Measurements from ENCODE around the gene C14orf180. TPM values are rescaled to one million over a fixed set of nuclear protein-coding genes. Genes with fewer than 3 reads are reported as not detected.

The C14orf180 gene
- total and polyA plus RNA-seq, 4 experiments from 2014 or later, result not detected

GRCh38 chr14:104589338-104590195, 10.0 kb downstream of the C14orf180 start:
- Histone ChIP-seq H3K4me3 (ENCODE audit: low read length in 2 of 2) (no peak overlapping the region), H3K27me3 (ENCODE audit: insufficient read depth, low read length) (no peaks in the 10 kb centered on the region), H3K9me3 (ENCODE audit: control insufficient read depth in 1 of 2, low read length in 2 of 2) (no peaks in the 10 kb centered on the region), H3K4me1 (ENCODE audit: insufficient read depth, low read length) (no peaks in the 10 kb centered on the region), H3K36me3 (ENCODE audit: insufficient read depth, low read length) (no peaks in the 10 kb centered on the region), H3K27ac (ENCODE audit: low read depth, low read length) (no peak overlapping the region)
- no peak overlapping the region for H3K4me3 Mint-ChIP-seq
- POLR2A ChIA-PET (ENCODE audit: partially characterized antibody), result no interaction called here
- no peak overlapping the region for H3K27ac Mint-ChIP-seq
- intact Hi-C loops (cut with micrococcal nuclease), result no loop called here
- no peak for DNase-seq
- peaks cover 0 to 4% (median 0%) of the 10 kb centered on the region in 4 donors for H3K4me1 Mint-ChIP-seq
- CTCF ChIA-PET (ENCODE audit: partially characterized antibody), result no interaction called here
- H3K27me3 Mint-ChIP-seq, result peaks cover 7 to 13% of the 10 kb centered on the region in 2 donors
- H3K9me3 Mint-ChIP-seq, result no peaks in the 10 kb centered on the region
- no peaks in the 10 kb centered on the region for H3K36me3 Mint-ChIP-seq

DNA sequence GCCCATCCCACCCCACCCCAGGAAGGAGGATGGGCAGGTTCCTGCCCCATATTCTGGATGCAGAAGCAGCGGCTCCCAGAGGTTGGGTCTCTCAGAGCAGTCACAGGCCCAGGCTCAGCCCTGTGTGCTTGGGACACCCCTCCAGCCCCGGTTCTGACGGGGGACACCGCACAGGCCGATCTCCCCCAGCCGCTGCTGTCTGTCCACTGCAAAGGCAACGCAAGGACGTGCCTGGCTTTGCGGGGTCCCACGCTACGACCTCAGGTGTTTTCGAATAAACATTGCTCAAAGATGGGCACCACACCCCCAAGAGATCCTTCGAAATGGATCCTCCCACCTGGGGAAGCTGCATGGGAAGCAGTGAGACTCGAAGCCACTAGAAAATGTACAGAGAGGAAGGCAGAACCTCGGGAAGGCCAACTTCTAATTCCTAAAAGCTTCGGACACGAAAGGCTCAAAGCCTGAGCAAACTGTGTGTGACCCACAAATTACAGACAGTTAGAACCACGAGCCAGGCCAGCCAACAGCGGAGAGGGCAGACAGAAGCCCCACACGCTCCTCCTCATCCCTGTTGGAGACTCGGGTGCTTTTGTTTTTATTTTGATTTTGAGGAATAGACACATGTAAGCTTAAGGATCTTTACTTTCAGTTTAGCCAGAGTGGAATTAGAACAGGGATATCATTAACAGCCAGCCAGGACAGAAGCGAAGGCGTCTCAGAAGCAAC, 10.8 kb downstream of the C14orf180 start:
- H3K27me3 ChIP-seq (ENCODE audit: insufficient read depth, low read length), result no peaks in the 10 kb centered on the region
- DNase-seq, result no peak
- Mint-ChIP-seq H3K4me3 (no peak overlapping the region), H3K4me1 (peaks cover 0 to 4% (median 0%) of the 10 kb centered on the region in 4 donors), H3K9me3 (no peaks in the 10 kb centered on the region), H3K27me3 (peaks cover 7 to 13% of the 10 kb centered on the region in 2 donors), H3K27ac (no peak overlapping the region), H3K36me3 (no peaks in the 10 kb centered on the region)
- H3K9me3 ChIP-seq (ENCODE audit: control insufficient read depth in 1 of 2, low read length in 2 of 2), result no peaks in the 10 kb centered on the region
- H3K27ac ChIP-seq (ENCODE audit: low read depth, low read length), result no peak overlapping the region
- no peaks in the 10 kb centered on the region for H3K36me3 ChIP-seq (ENCODE audit: insufficient read depth, low read length)
- intact Hi-C loops (cut with micrococcal nuclease), result no loop called here
- POLR2A ChIA-PET (ENCODE audit: partially characterized antibody), result no interaction called here
- no peaks in the 10 kb centered on the region for H3K4me1 ChIP-seq (ENCODE audit: insufficient read depth, low read length)
- no peak overlapping the region for H3K4me3 ChIP-seq (ENCODE audit: low read length in 2 of 2)
- CTCF ChIA-PET (ENCODE audit: partially characterized antibody), result no interaction called here

- ChIA-PET CTCF (ENCODE audit: partially characterized antibody) (no interaction called here), POLR2A (ENCODE audit: partially characterized antibody) (no interaction called here)
- no peaks in the 10 kb centered on the region for H3K4me1 ChIP-seq (ENCODE audit: insufficient read depth, low read length)
- H3K27me3 Mint-ChIP-seq, result peaks cover 5 to 10% of the 10 kb centered on the region in 2 donors
- no peaks in the 10 kb centered on the region for H3K9me3 ChIP-seq (ENCODE audit: control insufficient read depth in 1 of 2, low read length in 2 of 2)
- H3K27ac ChIP-seq (ENCODE audit: low read depth, low read length), result no peak overlapping the region
- H3K27me3 ChIP-seq (ENCODE audit: insufficient read depth, low read length), result no peaks in the 10 kb centered on the region
- no peak overlapping the region for H3K4me3 Mint-ChIP-seq
- no peaks in the 10 kb centered on the region for H3K36me3 Mint-ChIP-seq
- no peak for DNase-seq
- no peaks in the 10 kb centered on the region for H3K9me3 Mint-ChIP-seq
- H3K27ac Mint-ChIP-seq, result no peak overlapping the region
- H3K4me3 ChIP-seq (ENCODE audit: low read length in 2 of 2), result no peak overlapping the region
- H3K36me3 ChIP-seq (ENCODE audit: insufficient read depth, low read length), result no peaks in the 10 kb centered on the region
- H3K4me1 Mint-ChIP-seq, result peaks cover 0 to 4% (median 0%) of the 10 kb centered on the region in 4 donors
- intact Hi-C loops (cut with micrococcal nuclease), result no loop called here
Measured at GRCh38 chr14:104591031-104591430, 11.5 kb downstream of the C14orf180 start.

DNA sequence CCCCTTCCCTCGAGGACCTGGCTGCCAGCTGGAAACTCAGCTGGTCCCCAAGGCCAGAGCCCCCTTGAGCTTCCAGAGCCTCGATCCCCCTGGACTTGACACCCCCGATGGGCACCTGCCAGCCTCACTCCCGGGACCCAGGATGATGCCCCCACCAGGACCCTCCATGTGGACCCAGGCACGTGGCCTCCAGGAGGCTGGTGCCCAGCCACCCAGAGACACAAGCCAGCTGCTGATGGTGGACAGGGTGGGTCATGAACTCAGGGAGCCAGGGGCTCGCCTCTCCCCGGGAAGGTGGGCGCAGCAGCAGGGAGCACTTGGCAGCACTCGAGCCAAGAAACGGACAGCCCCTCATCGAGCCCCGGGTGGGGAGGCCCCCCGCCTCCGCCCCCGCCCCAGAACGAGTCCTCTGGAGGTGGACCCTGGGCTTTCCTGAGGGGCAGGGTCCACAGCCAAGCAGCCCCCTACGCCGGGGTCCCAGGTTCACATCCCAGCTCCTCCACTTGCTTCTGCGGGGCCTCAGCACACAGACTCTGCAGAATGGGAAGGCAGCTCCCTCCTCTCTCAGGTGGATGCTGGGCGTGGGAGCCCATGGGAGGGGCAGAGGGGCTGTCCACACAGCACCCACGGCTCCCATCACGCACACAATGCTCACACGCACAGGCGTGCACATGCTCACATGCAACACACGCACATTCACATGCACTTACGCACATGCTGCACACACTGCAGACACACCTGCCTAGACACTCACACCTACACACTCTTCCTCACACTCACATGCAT, 12.1 kb downstream of the C14orf180 start:
- POLR2A ChIA-PET (ENCODE audit: partially characterized antibody), result no interaction called here
- CTCF ChIA-PET (ENCODE audit: partially characterized antibody), result no interaction called here
- no peaks in the 10 kb centered on the region for H3K9me3 Mint-ChIP-seq

GRCh38 chr14:104592292-104592672, 12.7 kb downstream of the C14orf180 start:
- ChIA-PET CTCF (ENCODE audit: partially characterized antibody) (no interaction called here), POLR2A (ENCODE audit: partially characterized antibody) (no interaction called here)
- Histone ChIP-seq H3K36me3 (ENCODE audit: insufficient read depth, low read length) (no peaks in the 10 kb centered on the region), H3K27me3 (ENCODE audit: insufficient read depth, low read length) (no peaks in the 10 kb centered on the region), H3K4me1 (ENCODE audit: insufficient read depth, low read length) (no peaks in the 10 kb centered on the region), H3K27ac (ENCODE audit: low read depth, low read length) (no peak overlapping the region), H3K9me3 (ENCODE audit: control insufficient read depth in 1 of 2, low read length in 2 of 2) (no peaks in the 10 kb centered on the region), H3K4me3 (ENCODE audit: low read length in 2 of 2) (no peak overlapping the region)
- Mint-ChIP-seq H3K9me3 (no peaks in the 10 kb centered on the region), H3K27me3 (peaks cover 5 to 11% of the 10 kb centered on the region in 2 donors), H3K4me1 (peaks cover 0 to 4% (median 0%) of the 10 kb centered on the region in 4 donors), H3K27ac (peak overlapping the region in 1 of 7 donors; percentile 5), H3K4me3 (no peak overlapping the region), H3K36me3 (no peaks in the 10 kb centered on the region)
- intact Hi-C loops (cut with micrococcal nuclease), result no loop called here
- no peak for DNase-seq

More for the DNA sequence above, 12.1 kb downstream of the C14orf180 start:
- no peaks in the 10 kb centered on the region for H3K36me3 ChIP-seq (ENCODE audit: insufficient read depth, low read length)
- Mint-ChIP-seq H3K27ac (no peak overlapping the region), H3K36me3 (no peaks in the 10 kb centered on the region), H3K4me1 (peaks cover 0 to 4% (median 0%) of the 10 kb centered on the region in 4 donors), H3K27me3 (peaks cover 3 to 11% of the 10 kb centered on the region in 2 donors), H3K4me3 (no peak overlapping the region)
- intact Hi-C loops (cut with micrococcal nuclease), result no loop called here
- H3K9me3 ChIP-seq (ENCODE audit: control insufficient read depth in 1 of 2, low read length in 2 of 2), result no peaks in the 10 kb centered on the region
- no peaks in the 10 kb centered on the region for H3K27me3 ChIP-seq (ENCODE audit: insufficient read depth, low read length)
- H3K27ac ChIP-seq (ENCODE audit: low read depth, low read length), result no peak overlapping the region
- H3K4me1 ChIP-seq (ENCODE audit: insufficient read depth, low read length), result no peaks in the 10 kb centered on the region
- H3K4me3 ChIP-seq (ENCODE audit: low read length in 2 of 2), result no peak overlapping the region
- DNase-seq, result no peak

DNA sequence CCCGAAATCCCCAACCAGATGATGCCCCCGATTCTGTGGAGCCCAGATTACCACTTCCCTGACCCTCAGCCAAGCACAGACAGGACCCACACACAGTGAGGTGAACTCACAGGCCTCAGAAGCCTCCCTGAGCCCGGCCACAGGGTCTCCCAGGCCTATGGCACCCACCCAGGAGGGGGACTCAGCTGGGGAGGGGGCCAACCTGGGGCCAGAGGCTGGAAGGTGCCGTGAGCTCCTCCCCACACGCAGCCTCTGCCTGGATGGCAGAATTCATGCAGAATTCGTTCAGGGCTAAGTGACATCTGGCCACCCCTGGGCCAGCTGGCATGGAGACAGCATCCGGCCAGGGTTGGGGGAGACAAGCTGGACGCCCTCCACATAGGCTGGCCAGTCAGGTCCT, 13.2 kb downstream of the C14orf180 start:
- peaks cover 5 to 11% of the 10 kb centered on the region in 2 donors for H3K27me3 Mint-ChIP-seq
- no peak overlapping the region for H3K27ac ChIP-seq (ENCODE audit: low read depth, low read length)
- peaks cover 0 to 4% (median 0%) of the 10 kb centered on the region in 4 donors for H3K4me1 Mint-ChIP-seq
- H3K27me3 ChIP-seq (ENCODE audit: insufficient read depth, low read length), result no peaks in the 10 kb centered on the region
- H3K36me3 Mint-ChIP-seq, result no peaks in the 10 kb centered on the region
- H3K36me3 ChIP-seq (ENCODE audit: insufficient read depth, low read length), result no peaks in the 10 kb centered on the region
- H3K27ac Mint-ChIP-seq, result no peak overlapping the region
- no peaks in the 10 kb centered on the region for H3K9me3 ChIP-seq (ENCODE audit: control insufficient read depth in 1 of 2, low read length in 2 of 2)
- H3K4me1 ChIP-seq (ENCODE audit: insufficient read depth, low read length), result no peaks in the 10 kb centered on the region
- no peak overlapping the region for H3K4me3 Mint-ChIP-seq
- ChIA-PET CTCF (ENCODE audit: partially characterized antibody) (no interaction called here), POLR2A (ENCODE audit: partially characterized antibody) (no interaction called here)
- DNase-seq, result no peak
- H3K4me3 ChIP-seq (ENCODE audit: low read length in 2 of 2), result no peak overlapping the region
- no peaks in the 10 kb centered on the region for H3K9me3 Mint-ChIP-seq
- intact Hi-C loops (cut with micrococcal nuclease), result no loop called here

GRCh38 chr14:104593241-104593701, 13.7 kb downstream of the C14orf180 start:
- Mint-ChIP-seq H3K36me3 (no peaks in the 10 kb centered on the region), H3K27me3 (peaks cover 5 to 11% of the 10 kb centered on the region in 2 donors), H3K9me3 (no peaks in the 10 kb centered on the region), H3K27ac (no peak overlapping the region), H3K4me1 (peaks cover 0 to 4% (median 0%) of the 10 kb centered on the region in 4 donors), H3K4me3 (no peak overlapping the region)
- DNase-seq, result no peak
- H3K4me1 ChIP-seq (ENCODE audit: insufficient read depth, low read length), result no peaks in the 10 kb centered on the region
- ChIA-PET POLR2A (ENCODE audit: partially characterized antibody) (no interaction called here), CTCF (ENCODE audit: partially characterized antibody) (no interaction called here)
- H3K36me3 ChIP-seq (ENCODE audit: insufficient read depth, low read length), result no peaks in the 10 kb centered on the region
- no peaks in the 10 kb centered on the region for H3K27me3 ChIP-seq (ENCODE audit: insufficient read depth, low read length)
- H3K4me3 ChIP-seq (ENCODE audit: low read length in 2 of 2), result no peak overlapping the region
- H3K9me3 ChIP-seq (ENCODE audit: control insufficient read depth in 1 of 2, low read length in 2 of 2), result no peaks in the 10 kb centered on the region
- intact Hi-C loops (cut with micrococcal nuclease), result no loop called here
- H3K27ac ChIP-seq (ENCODE audit: low read depth, low read length), result no peak overlapping the region
